Kidney (tissue), 14 donors: ENCODE data around the gene TENM4. TPM values are rescaled to one million over a fixed set of nuclear protein-coding genes. Genes with fewer than 3 reads are reported as not detected.

Source experiments
- DNase-seq, 5 donors: peaks; one replicate each; pipeline ENCODE4 v3.0.0-alpha.2; 2013 to 2020
- FAIRE-seq: peaks from 2 replicates; lab custom pipeline; 2012; peaks lifted over from hg19 to GRCh38; lab: Jason Lieb, UNC
- H3K27ac ChIP-seq, 2 donors: one replicate each; pipeline ENCODE4 v1.7.0; 2013; ENCODE audit warnings: low read depth in 2 of 2, low read length in 2 of 2, inconsistent platforms in 1 of 2
- H3K27me3 ChIP-seq: one replicate; pipeline ENCODE4 v1.7.1; 2013; ENCODE audit warnings: low read length, inconsistent platforms; ENCODE audit not compliant: control insufficient read depth, insufficient read depth
- H3K36me3 ChIP-seq, 3 donors: one replicate each; pipeline versions ENCODE4 v1.7.0 to v1.7.1; 2013; ENCODE audit warnings: low read length in 3 of 3, control low read depth in 1 of 3, inconsistent platforms in 1 of 3; ENCODE audit not compliant: insufficient read depth in 3 of 3, control insufficient read depth in 2 of 3
- H3K4me1 ChIP-seq, 3 donors: one replicate each; pipeline versions ENCODE4 v1.7.0 to v1.7.1; 2013; ENCODE audit warnings: low read length in 3 of 3, inconsistent platforms in 1 of 3, low read depth in 1 of 3; ENCODE audit not compliant: control insufficient read depth in 2 of 3, insufficient read depth in 2 of 3
- H3K4me3 ChIP-seq, 3 donors: one replicate each; pipeline versions ENCODE4 v1.7.0 to v1.8.1; 2013; ENCODE audit warnings: low read length in 3 of 3, control low read depth in 1 of 3, inconsistent platforms in 1 of 3
- H3K9ac ChIP-seq, 3 donors: one replicate each; pipeline versions ENCODE4 v1.7.0 to v1.7.1; 2013; ENCODE audit warnings: low read length in 3 of 3, control low read depth in 1 of 3, inconsistent platforms in 1 of 3
- H3K9me3 ChIP-seq, 3 donors: one replicate each; pipeline versions ENCODE4 v1.7.0 to v1.7.1; 2013; ENCODE audit warnings: low read length in 3 of 3, control low read depth in 1 of 3, inconsistent platforms in 1 of 3; ENCODE audit not compliant: control insufficient read depth in 2 of 3, insufficient read depth in 1 of 3
- intact Hi-C: fragments of 100-400 bp; cut with DNase I; formaldehyde crosslinking; loops from one replicate; pipeline ENCODE4 v1.11.1; 2022
- polyA plus RNA-seq: library from polyadenylated mRNA; stranded (reverse); fragments of 350-450 nt; fragmentation: Illumina TruSeq; extraction: RNeasy Lipid Tissue Mini Kit (QIAGEN cat#74804); gene quantifications from one replicate; pipeline ENCODE4 v1.2.3, GENCODE V29; 2014; ENCODE audit warnings: low read depth, low replicate concordance; ENCODE audit not compliant: insufficient read depth
- total RNA-seq: library from RNA; stranded (reverse); fragmentation: NEBNext Ultra II Directional; extraction: Animal tissue kit (Norgen Biotek cat#: 25700); gene quantifications from one replicate; pipeline ENCODE4 v1.2.1, GENCODE V29; 2021
- TF ChIP-seq, protein P1 (sequence below): IDR thresholded peaks from 3 replicates; pipeline ENCODE4 v1.5.1; 2012; ENCODE audit warnings: mild to moderate bottlenecking, moderate library complexity, borderline replicate concordance; ENCODE audit not compliant: insufficient read depth; ENCODE audit errors: extremely low read depth
- donor health status: control.
- donor health status: control.
- donor health status: control.
- donor health status: control.
- donor health status: control.
- donor health status: DM: yes; HTN: yes; CAD: no.
- donor health status: Normal renal cell carcinoma (clear cell type).

TENM4 gene
- total and polyA plus RNA-seq, 2 donors from 2014 or later = 0.34 to 31.0 TPM

DNA sequence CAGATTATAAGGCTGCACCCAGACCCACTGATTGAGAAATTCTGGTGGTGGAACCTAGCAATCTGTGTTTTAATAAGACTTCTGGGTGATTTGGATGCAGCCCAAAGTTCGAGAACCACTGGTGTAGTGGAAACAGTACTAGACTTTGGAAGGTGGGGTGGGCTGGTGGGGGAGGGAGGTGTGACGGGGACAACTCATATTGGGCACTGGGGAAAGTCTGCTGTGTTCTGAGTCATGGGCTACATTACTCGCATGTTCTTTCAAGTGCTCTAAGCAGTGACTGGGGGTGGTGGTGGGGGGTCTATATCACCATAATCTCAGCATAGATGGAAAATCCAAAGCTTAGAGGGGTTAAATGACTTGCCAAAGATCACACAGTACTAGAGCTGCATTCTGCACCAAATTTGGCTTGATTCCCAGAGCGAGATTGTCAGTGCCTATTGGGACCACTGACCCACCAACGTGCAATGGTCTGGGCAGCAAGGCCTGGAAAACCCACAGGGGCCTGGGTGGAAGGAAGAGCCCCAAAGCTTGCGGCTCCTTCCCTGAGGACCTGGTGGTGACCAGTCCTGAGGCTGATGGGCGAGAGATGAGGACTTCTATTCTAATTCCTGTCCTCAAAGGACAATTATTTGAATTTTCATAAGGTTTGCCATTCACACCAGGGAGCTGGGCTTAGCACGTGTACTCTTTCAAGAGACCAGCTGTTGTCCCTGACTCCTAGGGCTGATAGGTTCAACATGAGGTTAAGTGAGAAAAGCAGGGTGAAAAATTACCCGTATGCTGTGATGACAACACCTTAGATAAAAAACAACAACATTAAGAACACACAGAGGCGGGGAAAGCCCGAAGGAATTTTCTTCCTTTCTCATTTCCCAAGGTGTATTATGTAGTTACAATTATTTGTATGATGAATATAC, 788.6 kb downstream of the TENM4 start:
- intact Hi-C loops = no loop called here
- no peak for FAIRE-seq
- no peak for DNase-seq
- H3K27me3 ChIP-seq = no peaks in the 10 kb centered on the region
- TF ChIP-seq, protein P1, sequence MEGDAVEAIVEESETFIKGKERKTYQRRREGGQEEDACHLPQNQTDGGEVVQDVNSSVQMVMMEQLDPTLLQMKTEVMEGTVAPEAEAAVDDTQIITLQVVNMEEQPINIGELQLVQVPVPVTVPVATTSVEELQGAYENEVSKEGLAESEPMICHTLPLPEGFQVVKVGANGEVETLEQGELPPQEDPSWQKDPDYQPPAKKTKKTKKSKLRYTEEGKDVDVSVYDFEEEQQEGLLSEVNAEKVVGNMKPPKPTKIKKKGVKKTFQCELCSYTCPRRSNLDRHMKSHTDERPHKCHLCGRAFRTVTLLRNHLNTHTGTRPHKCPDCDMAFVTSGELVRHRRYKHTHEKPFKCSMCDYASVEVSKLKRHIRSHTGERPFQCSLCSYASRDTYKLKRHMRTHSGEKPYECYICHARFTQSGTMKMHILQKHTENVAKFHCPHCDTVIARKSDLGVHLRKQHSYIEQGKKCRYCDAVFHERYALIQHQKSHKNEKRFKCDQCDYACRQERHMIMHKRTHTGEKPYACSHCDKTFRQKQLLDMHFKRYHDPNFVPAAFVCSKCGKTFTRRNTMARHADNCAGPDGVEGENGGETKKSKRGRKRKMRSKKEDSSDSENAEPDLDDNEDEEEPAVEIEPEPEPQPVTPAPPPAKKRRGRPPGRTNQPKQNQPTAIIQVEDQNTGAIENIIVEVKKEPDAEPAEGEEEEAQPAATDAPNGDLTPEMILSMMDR = no peak
- H3K36me3 ChIP-seq = no peaks in the 10 kb centered on the region
- no peak overlapping the region for H3K27ac ChIP-seq
- no peaks in the 10 kb centered on the region for H3K4me1 ChIP-seq
- H3K4me3 ChIP-seq = no peak overlapping the region
- H3K9ac ChIP-seq = no peak overlapping the region
- no peaks in the 10 kb centered on the region for H3K9me3 ChIP-seq

DNA sequence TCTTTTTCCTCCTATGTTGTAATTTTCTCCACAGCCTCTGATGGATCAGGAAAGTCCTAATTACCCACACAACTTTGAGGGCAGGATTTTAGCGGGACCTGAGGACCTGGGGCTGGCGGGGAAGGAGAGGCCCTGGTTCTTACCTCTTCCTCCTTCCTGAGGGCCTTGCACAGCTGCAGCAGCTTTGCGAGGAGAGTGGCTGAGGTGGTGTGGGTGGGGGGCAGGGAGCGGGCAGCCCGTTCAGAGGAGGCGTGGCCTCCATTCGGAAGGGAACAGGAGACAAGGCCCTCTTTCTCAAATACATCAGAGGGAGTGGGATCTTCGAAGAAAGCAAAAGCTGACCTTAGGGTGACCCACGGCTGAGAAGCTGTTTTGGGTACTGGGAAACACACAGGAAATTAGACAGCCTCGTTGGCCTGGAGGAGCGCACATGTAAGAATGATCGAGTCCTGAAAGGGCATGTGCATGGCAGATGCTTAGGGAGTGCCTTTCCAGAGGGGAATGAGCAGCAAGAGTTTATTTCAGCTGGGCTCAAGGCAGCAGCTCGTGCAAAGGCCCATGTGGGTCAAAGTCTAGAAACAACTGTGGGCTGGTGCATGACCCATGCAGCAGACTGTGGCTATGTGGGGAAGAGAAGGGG, 789.6 kb downstream of the TENM4 start:
- TF ChIP-seq, protein P1 = no peak
- Histone ChIP-seq H3K9ac (no peak overlapping the region), H3K4me1 (no peaks in the 10 kb centered on the region), H3K36me3 (no peaks in the 10 kb centered on the region), H3K27me3 (no peaks in the 10 kb centered on the region), H3K27ac (no peak overlapping the region), H3K9me3 (no peaks in the 10 kb centered on the region), H3K4me3 (no peak overlapping the region)
- intact Hi-C loops = no loop called here
- DNase-seq (no peak), FAIRE-seq (no peak)

DNA sequence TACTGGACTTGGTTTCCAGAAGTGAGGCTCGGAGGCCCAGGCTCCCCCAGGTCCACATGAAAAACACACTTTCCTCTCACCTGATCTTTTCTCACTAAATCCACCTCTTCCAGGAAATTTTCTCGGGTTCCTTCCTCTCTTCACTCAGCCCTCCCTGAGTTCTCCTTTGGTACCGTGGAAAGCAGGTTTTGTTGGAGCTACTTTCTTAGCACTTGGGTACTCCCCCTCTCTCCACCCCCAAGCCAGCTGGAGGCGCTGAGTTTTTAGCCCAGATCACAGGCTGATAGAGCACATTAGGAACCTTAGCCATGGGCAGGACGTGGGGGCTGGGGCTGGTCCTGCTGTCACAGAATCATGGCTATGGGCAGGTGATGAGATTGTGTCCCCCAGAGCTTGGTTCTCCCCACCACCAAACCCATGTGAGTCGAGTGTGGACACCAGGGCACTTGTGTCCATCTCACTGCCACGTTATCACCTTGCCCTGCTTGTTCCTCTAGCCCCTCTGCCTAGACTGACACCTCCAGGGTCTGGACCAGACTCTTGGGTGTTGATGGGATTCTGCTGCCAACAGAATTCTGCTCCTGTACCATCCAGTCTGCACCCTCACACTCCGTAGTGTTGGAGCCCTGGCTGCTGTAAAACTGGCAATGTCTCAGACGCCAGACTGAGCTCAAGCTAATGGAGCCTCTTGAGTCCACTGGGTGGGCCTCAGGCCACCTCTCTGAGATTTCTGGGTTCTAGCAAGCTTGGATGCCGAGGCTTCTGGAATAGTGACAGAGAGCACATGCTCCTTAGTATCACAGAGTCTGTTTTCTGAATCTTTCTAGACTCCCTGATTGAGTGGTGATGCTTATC, 791.2 kb downstream of the TENM4 start:
- intact Hi-C loops = no loop called here
- no peaks in the 10 kb centered on the region for H3K36me3 ChIP-seq
- H3K9me3 ChIP-seq = no peaks in the 10 kb centered on the region
- DNase-seq (no peak), FAIRE-seq (no peak)
- TF ChIP-seq, protein P1 = no peak
- H3K27ac ChIP-seq = no peak overlapping the region
- H3K27me3 ChIP-seq = no peaks in the 10 kb centered on the region
- H3K9ac ChIP-seq = no peak overlapping the region
- H3K4me1 ChIP-seq = no peaks in the 10 kb centered on the region
- H3K4me3 ChIP-seq = no peak overlapping the region
